Head of caudate nucleus (tissue), 42 donors: ENCODE data around the gene EHF.
"Not testable (repeated sequence)": the region's sequence is repeated elsewhere in the genome, so short reads cannot be mapped to it uniquely, and the experiment has no call there.

Experiments used
- DNase-seq, 42 donors: peaks; one replicate each; pipeline versions ENCODE4 v3.0.0 to v3.0.0-alpha.2; 2020 to 2021; ENCODE audit warnings: mixed read lengths in 7 of 42
- intact Hi-C: fragments of 100-400 bp; cut with DNase I; formaldehyde crosslinking; loops from one replicate; pipeline ENCODE4 v1.15.0; 2022

Gene EHF

GRCh38 chr11:34620820-34621792, at the start of gene EHF:
TSS of gene EHF (plus strand) at chr11:34621093. CDS start at chr11:34642631, 21,538 bp downstream.
- intact Hi-C loops, result no loop called here
- DNase-seq, result no peak

- intact Hi-C loops, result no loop called here
- no peak for DNase-seq
Observed at GRCh38 chr11:34573537-34573936, 47.4 kb upstream of the EHF start.

- intact Hi-C loops, result no loop called here
- DNase-seq, result no peak
Observed at GRCh38 chr11:34575261-34575660, 45.6 kb upstream of the EHF start.

- DNase-seq, result no peak
- intact Hi-C loops, result no loop called here
Observed at GRCh38 chr11:34575671-34576070, 45.2 kb upstream of the EHF start.

- intact Hi-C loops, result no loop called here
- no peak for DNase-seq
Observed at GRCh38 chr11:34576331-34576730, 44.6 kb upstream of the EHF start.

- intact Hi-C loops, result no loop called here
- DNase-seq, result no peak
Observed at GRCh38 chr11:34583818-34584217, 37.1 kb upstream of the EHF start.

GRCh38 chr11:34585304-34585734, 35.6 kb upstream of the EHF start:
- intact Hi-C loops, result loop anchor here (5.0 kb wide), 2 partner anchors 207 to 307 kb away; no protein-coding TSS in a partner anchor
- DNase-seq, result no peak

- intact Hi-C loops, result loop anchor here (5.0 kb wide), 2 partner anchors 206 to 306 kb away; no protein-coding TSS in a partner anchor
- DNase-seq, result peak in 5 of 42 donors; percentile 13 to 56 (median 20)
Observed at GRCh38 chr11:34585735-34586487, 35.0 kb upstream of the EHF start.

GRCh38 chr11:34586488-34587281, 34.2 kb upstream of the EHF start:
- DNase-seq, result no peak
- intact Hi-C loops, result loop anchor here (5.0 kb wide), 2 partner anchors 206 to 306 kb away; no protein-coding TSS in a partner anchor

GRCh38 chr11:34587282-34587677, 33.6 kb upstream of the EHF start:
- intact Hi-C loops, result loop anchor here (5.0 kb wide), 2 partner anchors 205 to 305 kb away; no protein-coding TSS in a partner anchor
- no peak for DNase-seq

GRCh38 chr11:34588023-34588422, 32.9 kb upstream of the EHF start:
- intact Hi-C loops, result loop anchor here (5.0 kb wide), 2 partner anchors 204 to 304 kb away; no protein-coding TSS in a partner anchor
- no peak for DNase-seq

GRCh38 chr11:34588701-34589100, 32.2 kb upstream of the EHF start:
- intact Hi-C loops, result loop anchor here (5.0 kb wide), 2 partner anchors 204 to 304 kb away; no protein-coding TSS in a partner anchor

GRCh38 chr11:34589177-34589576, 31.7 kb upstream of the EHF start:
- not testable (repeated sequence) for DNase-seq
- intact Hi-C loops, result loop anchor here (5.0 kb wide), 2 partner anchors 203 to 303 kb away; no protein-coding TSS in a partner anchor

More at GRCh38 chr11:34588701-34589100, 32.2 kb upstream of the EHF start:
- DNase-seq, result no peak

GRCh38 chr11:34593085-34593484, 27.8 kb upstream of the EHF start:
- no peak for DNase-seq
- intact Hi-C loops, result no loop called here

GRCh38 chr11:34594603-34595002, 26.3 kb upstream of the EHF start:
- intact Hi-C loops, result no loop called here
- DNase-seq, result no peak

- intact Hi-C loops, result no loop called here
- DNase-seq, result no peak
Observed at GRCh38 chr11:34595391-34595790, 25.5 kb upstream of the EHF start.

GRCh38 chr11:34595960-34596644, 24.8 kb upstream of the EHF start:
- intact Hi-C loops, result no loop called here
- no peak for DNase-seq

GRCh38 chr11:34599406-34599945, 21.4 kb upstream of the EHF start:
- intact Hi-C loops, result no loop called here
- DNase-seq, result no peak
